SK-N-SH (cell line): Measurements from ENCODE around the gene PHEX. TPM values are rescaled to one million over a fixed set of nuclear protein-coding genes. Genes with fewer than 3 reads are reported as not detected.

ENCODE experiments used
- CTCF ChIA-PET: fragments of 300-600, 350-600 bp; formaldehyde crosslinking; extraction: SDS; loops from one replicate; lab custom pipeline; 2021; lab: Yijun Ruan, JAX
- POLR2A ChIA-PET: fragments of 350-600 bp; sonication (Branson Sonifier 250); formaldehyde crosslinking; extraction: SDS; loops from one replicate; lab custom pipeline; 2020; ENCODE audit warnings: antibody characterized with exemption, inconsistent platforms; lab: Yijun Ruan, JAX
- DNase-seq: peaks from one replicate; pipeline ENCODE4 v3.0.0; 2012
- H2AFZ ChIP-seq: fragments of 200-600 bp; sonication (generic); 2 replicates; pipeline ENCODE4 v1.8.1; 2016; ENCODE audit warnings: antibody characterized with exemption, mild to moderate bottlenecking, low read depth
- H3F3A ChIP-seq: fragments of 200-600 bp; sonication (generic); replicated peaks from 2 replicates; pipeline ENCODE3; 2016; ENCODE audit warnings: antibody characterized with exemption, mild to moderate bottlenecking; ENCODE audit not compliant: insufficient read depth
- H3K27ac ChIP-seq, 2 experiments: fragments of 200-500 bp in 1 of 2; fragments of 200-600 bp in 1 of 2; sonication (Bioruptor generic) in 1 of 2; sonication (generic), shearing (Covaris generic) in 1 of 2; 2 replicates each; pipeline versions ENCODE4 v1.5.1 to v1.6.1; 2014 to 2016; ENCODE audit warnings: low read depth in 2 of 2, inconsistent platforms in 1 of 2, low read length in 1 of 2, mild to moderate bottlenecking in 1 of 2, mixed read lengths in 1 of 2
- H3K27me3 ChIP-seq: fragments of 200-600 bp; sonication (generic), shearing (Covaris generic); 2 replicates; pipeline ENCODE4 v1.6.1; 2016; ENCODE audit warnings: mixed run types; ENCODE audit not compliant: insufficient read depth
- H3K36me3 ChIP-seq, 2 experiments: fragments of 200-500 bp in 1 of 2; fragments of 200-600 bp in 1 of 2; sonication (Bioruptor generic) in 1 of 2; sonication (generic) in 1 of 2; replicated peaks in 1 of 2; 2 replicates each; pipeline versions ENCODE3 to v1.5.1; 2014 to 2016; ENCODE audit warnings: low read length in 1 of 2, mild to moderate bottlenecking in 1 of 2; ENCODE audit not compliant: insufficient read depth in 2 of 2, control insufficient read depth in 1 of 2
- H3K4me1 ChIP-seq, 2 experiments: fragments of 200-500 bp in 1 of 2; fragments of 200-600 bp in 1 of 2; sonication (Bioruptor generic) in 1 of 2; sonication (generic), shearing (Covaris generic) in 1 of 2; 2 replicates each; pipeline versions ENCODE4 v1.5.1 to v1.6.1; 2014 to 2016; ENCODE audit warnings: low read depth in 1 of 2, low read length in 1 of 2, mixed run types in 1 of 2; ENCODE audit not compliant: insufficient read depth in 2 of 2, control insufficient read depth in 1 of 2
- H3K4me2 ChIP-seq: fragments of 200-600 bp; sonication (generic), shearing (Covaris generic); 2 replicates; pipeline ENCODE4 v1.6.1; 2017; ENCODE audit warnings: mixed run types
- H3K4me3 ChIP-seq, 2 experiments: fragments of 200-500 bp in 1 of 2; fragments of 200-600 bp in 1 of 2; sonication (Bioruptor generic) in 1 of 2; sonication (generic), shearing (Covaris generic) in 1 of 2; 2 replicates each; pipeline versions ENCODE4 v1.5.1 to v1.8.1; 2014 to 2016; ENCODE audit warnings: low read depth in 2 of 2, inconsistent platforms in 1 of 2, low read length in 1 of 2, mild to moderate bottlenecking in 1 of 2, mixed read lengths in 1 of 2, moderate library complexity in 1 of 2
- H3K79me2 ChIP-seq: fragments of 200-600 bp; sonication (generic); 2 replicates; pipeline ENCODE4 v1.8.1; 2017; ENCODE audit warnings: mild to moderate bottlenecking; ENCODE audit not compliant: insufficient read depth
- H3K9ac ChIP-seq: fragments of 200-600 bp; sonication (generic); 2 replicates; pipeline ENCODE4 v1.6.1; 2017; ENCODE audit warnings: mixed run types
- H3K9me2 ChIP-seq: fragments of 200-600 bp; sonication (generic); 2 replicates; pipeline ENCODE4 v1.6.1; 2017; ENCODE audit warnings: mixed run types
- H3K9me3 ChIP-seq: fragments of 200-600 bp; sonication (generic); 2 replicates; pipeline ENCODE4 v1.6.1; 2017; ENCODE audit warnings: mixed run types, mild to moderate bottlenecking, moderate library complexity
- H4K20me1 ChIP-seq: fragments of 200-600 bp; sonication (generic); 2 replicates; pipeline ENCODE4 v1.6.1; 2017; ENCODE audit warnings: mild to moderate bottlenecking, mixed run types; ENCODE audit not compliant: insufficient read depth
- EP300 ChIP-seq, 2 experiments: IDR thresholded peaks; 2 replicates each; pipeline versions ENCODE4 v1.4.0 to v1.6.1; 2012; ENCODE audit warnings: borderline replicate concordance in 1 of 2, low read depth in 1 of 2, low read length in 1 of 2
- EZH2phosphoT487 ChIP-seq: fragments of 200-600 bp; sonication (generic); IDR thresholded peaks from 2 replicates; pipeline ENCODE4 v1.6.1; 2017; ENCODE audit warnings: low read depth, mixed run types, mild to moderate bottlenecking, antibody characterized with exemption, moderate library complexity, borderline replicate concordance
- FOSL2 ChIP-seq: IDR thresholded peaks from 2 replicates; pipeline ENCODE4 v1.4.0; 2012; ENCODE audit warnings: low read depth, mild to moderate bottlenecking, moderate library complexity, borderline replicate concordance
- FOXJ3 ChIP-seq: sonication (generic); formaldehyde crosslinking; IDR thresholded peaks from 2 replicates; pipeline ENCODE4 v1.5.1; 2020; ENCODE audit warnings: mild to moderate bottlenecking, missing genetic modification reagents
- FOXM1 ChIP-seq: IDR thresholded peaks from 2 replicates; pipeline ENCODE4 v1.4.0; 2012; ENCODE audit warnings: low read depth, mild to moderate bottlenecking
- MXI1 ChIP-seq: IDR thresholded peaks from 2 replicates; pipeline ENCODE4 v1.6.1; 2012; ENCODE audit warnings: mild to moderate bottlenecking, low read depth, low read length, improper control_type of control experiment
- NFIC ChIP-seq: IDR thresholded peaks from 2 replicates; pipeline ENCODE4 v1.4.0; 2012; ENCODE audit warnings: borderline replicate concordance
- NRF1 ChIP-seq: IDR thresholded peaks from 2 replicates; pipeline ENCODE4 v1.6.1; 2012; ENCODE audit warnings: low read depth, mild to moderate bottlenecking, low read length
- RCOR1 ChIP-seq: fragments of 150-350 bp; IDR thresholded peaks from 2 replicates; pipeline ENCODE4 v1.6.1; 2017; ENCODE audit warnings: antibody characterized with exemption, low read length
- RFX5 ChIP-seq: IDR thresholded peaks from 2 replicates; pipeline ENCODE4 v1.6.1; 2012; ENCODE audit warnings: mild to moderate bottlenecking, improper control_type of control experiment, low read length
- RXRA ChIP-seq: IDR thresholded peaks from 2 replicates; pipeline ENCODE4 v1.4.0; 2012; ENCODE audit warnings: low read depth, mild to moderate bottlenecking, borderline replicate concordance
- SIN3A ChIP-seq: IDR thresholded peaks from 2 replicates; pipeline ENCODE4 v1.6.1; 2012; ENCODE audit warnings: low read depth, mild to moderate bottlenecking, low read length, moderate library complexity, borderline replicate concordance
- SMC3 ChIP-seq: IDR thresholded peaks from 2 replicates; pipeline ENCODE4 v1.6.1; 2012; ENCODE audit warnings: low read depth, low read length, improper control_type of control experiment
- TAF1 ChIP-seq: IDR thresholded peaks from 2 replicates; pipeline ENCODE4 v1.6.1; 2012; ENCODE audit warnings: low read depth, mild to moderate bottlenecking, low read length, moderate library complexity, borderline replicate concordance
- TCF12 ChIP-seq: IDR thresholded peaks from 2 replicates; pipeline ENCODE4 v1.4.0; 2012
- TEAD4 ChIP-seq: IDR thresholded peaks from 2 replicates; pipeline ENCODE4 v1.4.0; 2012; ENCODE audit warnings: mild to moderate bottlenecking, borderline replicate concordance; ENCODE audit not compliant: insufficient read depth
- WGBS: methylation state at CpG from one replicate; pipeline ENCODE4 v1.1.6; 2017; ENCODE audit warnings: low lambda C conversion rate; 5-methylcytosine and 5-hydroxymethylcytosine counted together
- polyA plus RNA-seq, 3 experiments: library from polyadenylated mRNA; depleted of rRNA; stranded (reverse); fragments of >200 nt; gene quantifications; 2 replicates each; pipeline ENCODE4 v1.2.3, GENCODE V29; 2012
- TF ChIP-seq, protein P1 (sequence below): IDR thresholded peaks from 2 replicates; pipeline ENCODE4 v1.4.0; 2012; ENCODE audit warnings: low read depth, borderline replicate concordance
- TF ChIP-seq, protein P2 (sequence below): fragments of 150-350 bp; IDR thresholded peaks from 2 replicates; pipeline ENCODE4 v1.6.1; 2016; ENCODE audit warnings: mild to moderate bottlenecking, low read depth, low read length
- TF ChIP-seq, protein P3 (sequence below): IDR thresholded peaks from 2 replicates; pipeline ENCODE4 v1.4.0; 2012; ENCODE audit warnings: low read depth
- TF ChIP-seq, protein P4 (sequence below): fragments of 200-600 bp; sonication (generic); IDR thresholded peaks from 2 replicates; pipeline ENCODE4 v1.6.1; 2017; ENCODE audit warnings: antibody characterized with exemption, mild to moderate bottlenecking, moderate library complexity

PHEX gene
- polyA plus RNA-seq, 1 of the 3 experiments (the other 2 are of a cell fraction): 0.35 TPM

DNA sequence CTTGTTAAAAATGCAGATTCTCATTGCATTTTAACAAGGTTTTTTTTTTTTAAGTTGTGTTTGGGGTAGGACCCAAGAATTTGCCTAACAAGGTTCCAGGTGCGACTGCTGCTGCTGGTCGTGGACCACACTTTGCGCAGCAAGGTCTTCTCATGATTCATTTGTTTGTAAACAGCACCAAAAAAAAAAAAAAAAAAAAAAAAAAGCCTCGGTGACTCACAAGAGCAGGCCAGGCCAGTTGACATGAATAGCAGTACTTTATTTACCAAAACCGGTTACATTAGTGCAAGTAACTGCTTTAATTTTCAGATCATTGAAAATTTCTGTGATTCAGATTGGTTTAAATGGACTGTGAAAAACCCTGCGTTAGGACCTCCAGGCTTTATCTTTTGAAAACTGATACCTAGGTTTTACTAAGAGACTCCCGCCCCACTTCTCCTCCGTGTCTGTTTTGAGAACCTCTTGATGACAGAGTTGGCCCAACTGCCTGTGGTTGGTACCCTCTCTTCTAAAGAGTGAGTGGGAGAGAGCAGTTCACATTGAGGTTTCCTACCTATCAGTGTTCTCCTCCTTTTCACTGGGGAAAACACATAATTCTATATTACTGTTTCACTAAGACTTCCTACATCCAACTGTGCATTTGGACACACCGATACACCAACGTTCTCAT lies 86.2 kb downstream of the PHEX start:
- POLR2A ChIA-PET: no interaction called here
- Histone ChIP-seq H3K4me2 (no peak overlapping the region), H3K9me3 (no peaks in the 10 kb centered on the region), H4K20me1 (no peaks in the 10 kb centered on the region), H3K9me2 (no peaks in the 10 kb centered on the region), H3K9ac (no peak overlapping the region), H3K27ac (no peak overlapping the region)
- 46% methylated on average over 10 of the region's 10 CpGs for WGBS
- no peak for TF ChIP-seq FOSL2
- TF ChIP-seq SIN3A: no peak
- no peak for TF ChIP-seq RCOR1
- TF ChIP-seq, protein P1, sequence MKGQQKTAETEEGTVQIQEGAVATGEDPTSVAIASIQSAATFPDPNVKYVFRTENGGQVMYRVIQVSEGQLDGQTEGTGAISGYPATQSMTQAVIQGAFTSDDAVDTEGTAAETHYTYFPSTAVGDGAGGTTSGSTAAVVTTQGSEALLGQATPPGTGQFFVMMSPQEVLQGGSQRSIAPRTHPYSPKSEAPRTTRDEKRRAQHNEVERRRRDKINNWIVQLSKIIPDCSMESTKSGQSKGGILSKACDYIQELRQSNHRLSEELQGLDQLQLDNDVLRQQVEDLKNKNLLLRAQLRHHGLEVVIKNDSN: no peak
- TF ChIP-seq FOXJ3 (CRISPR knock-in tag): no peak
- TF ChIP-seq, protein P2, sequence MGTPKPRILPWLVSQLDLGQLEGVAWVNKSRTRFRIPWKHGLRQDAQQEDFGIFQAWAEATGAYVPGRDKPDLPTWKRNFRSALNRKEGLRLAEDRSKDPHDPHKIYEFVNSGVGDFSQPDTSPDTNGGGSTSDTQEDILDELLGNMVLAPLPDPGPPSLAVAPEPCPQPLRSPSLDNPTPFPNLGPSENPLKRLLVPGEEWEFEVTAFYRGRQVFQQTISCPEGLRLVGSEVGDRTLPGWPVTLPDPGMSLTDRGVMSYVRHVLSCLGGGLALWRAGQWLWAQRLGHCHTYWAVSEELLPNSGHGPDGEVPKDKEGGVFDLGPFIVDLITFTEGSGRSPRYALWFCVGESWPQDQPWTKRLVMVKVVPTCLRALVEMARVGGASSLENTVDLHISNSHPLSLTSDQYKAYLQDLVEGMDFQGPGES: no peak
- TF ChIP-seq, protein P3, sequence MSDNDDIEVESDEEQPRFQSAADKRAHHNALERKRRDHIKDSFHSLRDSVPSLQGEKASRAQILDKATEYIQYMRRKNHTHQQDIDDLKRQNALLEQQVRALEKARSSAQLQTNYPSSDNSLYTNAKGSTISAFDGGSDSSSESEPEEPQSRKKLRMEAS: no peak
- no peak for TF ChIP-seq MXI1
- TF ChIP-seq, protein P4, sequence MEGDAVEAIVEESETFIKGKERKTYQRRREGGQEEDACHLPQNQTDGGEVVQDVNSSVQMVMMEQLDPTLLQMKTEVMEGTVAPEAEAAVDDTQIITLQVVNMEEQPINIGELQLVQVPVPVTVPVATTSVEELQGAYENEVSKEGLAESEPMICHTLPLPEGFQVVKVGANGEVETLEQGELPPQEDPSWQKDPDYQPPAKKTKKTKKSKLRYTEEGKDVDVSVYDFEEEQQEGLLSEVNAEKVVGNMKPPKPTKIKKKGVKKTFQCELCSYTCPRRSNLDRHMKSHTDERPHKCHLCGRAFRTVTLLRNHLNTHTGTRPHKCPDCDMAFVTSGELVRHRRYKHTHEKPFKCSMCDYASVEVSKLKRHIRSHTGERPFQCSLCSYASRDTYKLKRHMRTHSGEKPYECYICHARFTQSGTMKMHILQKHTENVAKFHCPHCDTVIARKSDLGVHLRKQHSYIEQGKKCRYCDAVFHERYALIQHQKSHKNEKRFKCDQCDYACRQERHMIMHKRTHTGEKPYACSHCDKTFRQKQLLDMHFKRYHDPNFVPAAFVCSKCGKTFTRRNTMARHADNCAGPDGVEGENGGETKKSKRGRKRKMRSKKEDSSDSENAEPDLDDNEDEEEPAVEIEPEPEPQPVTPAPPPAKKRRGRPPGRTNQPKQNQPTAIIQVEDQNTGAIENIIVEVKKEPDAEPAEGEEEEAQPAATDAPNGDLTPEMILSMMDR: no peak
- no peak for TF ChIP-seq TCF12
- no peak for TF ChIP-seq EP300 (IDR thresholded peaks at IDR 0.05; ENCODE audit: borderline replicate concordance in 1 of 2, low read depth in 1 of 2, low read length in 1 of 2)
- TF ChIP-seq FOXM1: no peak
- TF ChIP-seq RXRA: no peak
- no peak for TF ChIP-seq RFX5
- TF ChIP-seq TAF1: no peak
- TF ChIP-seq SMC3: no peak
- no peak for TF ChIP-seq EZH2phosphoT487
- no peak for TF ChIP-seq TEAD4
- no peak for TF ChIP-seq NFIC
- TF ChIP-seq NRF1: no peak
- TF ChIP-seq, all 33 proteins: peak for 0
- H3K4me1 ChIP-seq: no peaks in the 10 kb centered on the region
- no peaks in the 10 kb centered on the region for H3K27me3 ChIP-seq
- H3K79me2 ChIP-seq: no peaks in the 10 kb centered on the region
- DNase-seq: no peak
- CTCF ChIA-PET: no interaction called here
- H3K36me3 ChIP-seq: no peaks in the 10 kb centered on the region
- no peak overlapping the region for H2AFZ ChIP-seq
- no peaks in the 10 kb centered on the region for H3F3A ChIP-seq
- H3K4me3 ChIP-seq: no peak overlapping the region
